Measurements from ENCODE around the gene UGT8. TPM values are rescaled to one million over a fixed set of nuclear protein-coding genes. Genes with fewer than 3 reads are reported as not detected.

UGT8 gene
- total RNA-seq, 1 experiment from 2014 or later, result 3.7 TPM

DNA sequence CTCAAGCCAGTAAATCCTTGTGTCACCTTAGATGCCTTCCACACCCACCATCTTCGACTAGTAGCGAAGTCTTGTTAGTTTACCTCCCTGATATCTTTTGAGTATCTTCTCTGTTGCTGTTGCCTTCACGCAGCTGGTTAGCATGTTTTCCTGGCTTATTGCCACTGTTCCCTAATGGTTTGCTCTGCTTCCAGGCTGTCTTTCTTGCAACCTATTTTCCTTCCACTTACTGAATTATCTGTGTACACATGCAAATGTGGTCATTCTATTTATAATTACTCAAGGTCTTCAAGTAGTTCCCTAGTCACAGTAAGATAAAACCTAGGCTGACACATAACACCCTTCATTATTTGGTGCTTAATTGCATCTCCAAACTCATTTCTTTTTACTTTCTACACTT, 89.5 kb downstream of the UGT8 start:
- Histone ChIP-seq H2AFZ (no peak overlapping the region), H4K20me1 (ENCODE audit: insufficient read depth) (no peaks in the 10 kb centered on the region), H3K79me2 (ENCODE audit: low read depth) (no peaks in the 10 kb centered on the region), H3F3A (ENCODE audit: insufficient read depth, low read depth) (no peaks in the 10 kb centered on the region), H3K9me3 (ENCODE audit: insufficient read depth, low read depth) (no peaks in the 10 kb centered on the region), H3K27ac (no peak overlapping the region), H3K36me3 (ENCODE audit: low read depth) (no peaks in the 10 kb centered on the region), H3K4me1 (replicated peaks; ENCODE audit: insufficient read depth) (no peaks in the 10 kb centered on the region), H3K9me2 (ENCODE audit: insufficient read depth) (no peaks in the 10 kb centered on the region), H3K4me2 (no peak overlapping the region), H3K27me3 (ENCODE audit: insufficient read depth, low read depth) (no peaks in the 10 kb centered on the region), H3K4me3 (no peak overlapping the region)
- DNase-seq, result no peak
- no TSS peak for BruUV-seq (replicated peaks)
- intact Hi-C loops (cut with micrococcal nuclease; ENCODE audit: unreplicated experiment), result no loop called here
- ChIA-PET CTCF (no interaction called here), POLR2A (ENCODE audit: unreplicated experiment) (no interaction called here)
- no peak for TF ChIP-seq EZH2 (IDR thresholded peaks at IDR 0.05; ENCODE audit: low read depth)
- TF ChIP-seq, protein P1, sequence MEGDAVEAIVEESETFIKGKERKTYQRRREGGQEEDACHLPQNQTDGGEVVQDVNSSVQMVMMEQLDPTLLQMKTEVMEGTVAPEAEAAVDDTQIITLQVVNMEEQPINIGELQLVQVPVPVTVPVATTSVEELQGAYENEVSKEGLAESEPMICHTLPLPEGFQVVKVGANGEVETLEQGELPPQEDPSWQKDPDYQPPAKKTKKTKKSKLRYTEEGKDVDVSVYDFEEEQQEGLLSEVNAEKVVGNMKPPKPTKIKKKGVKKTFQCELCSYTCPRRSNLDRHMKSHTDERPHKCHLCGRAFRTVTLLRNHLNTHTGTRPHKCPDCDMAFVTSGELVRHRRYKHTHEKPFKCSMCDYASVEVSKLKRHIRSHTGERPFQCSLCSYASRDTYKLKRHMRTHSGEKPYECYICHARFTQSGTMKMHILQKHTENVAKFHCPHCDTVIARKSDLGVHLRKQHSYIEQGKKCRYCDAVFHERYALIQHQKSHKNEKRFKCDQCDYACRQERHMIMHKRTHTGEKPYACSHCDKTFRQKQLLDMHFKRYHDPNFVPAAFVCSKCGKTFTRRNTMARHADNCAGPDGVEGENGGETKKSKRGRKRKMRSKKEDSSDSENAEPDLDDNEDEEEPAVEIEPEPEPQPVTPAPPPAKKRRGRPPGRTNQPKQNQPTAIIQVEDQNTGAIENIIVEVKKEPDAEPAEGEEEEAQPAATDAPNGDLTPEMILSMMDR (conservative IDR thresholded peaks at IDR 0.05), result no peak

DNA sequence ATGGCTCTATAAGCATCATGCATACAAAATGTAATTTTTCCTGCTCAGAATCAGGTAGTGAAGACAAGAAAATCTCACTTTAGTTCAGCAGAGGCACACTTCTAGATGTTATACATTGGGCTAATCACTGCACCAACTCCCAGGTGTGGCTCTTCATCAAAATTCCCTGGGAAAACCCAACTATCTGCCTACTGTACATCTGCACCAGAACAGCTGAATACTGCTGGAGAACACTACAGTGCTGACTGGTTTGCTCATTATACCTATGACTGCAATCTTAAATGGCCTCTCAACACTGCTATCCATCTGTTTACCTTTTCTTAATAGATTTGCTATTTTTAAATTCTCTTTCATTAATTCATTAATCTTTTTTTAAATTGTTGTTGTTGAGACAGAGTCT, 92.0 kb downstream of the UGT8 start:
- no peak for DNase-seq
- Histone ChIP-seq H3K4me3 (no peak overlapping the region), H3K9me3 (ENCODE audit: insufficient read depth, low read depth) (no peaks in the 10 kb centered on the region), H3K27ac (no peak overlapping the region), H3K4me1 (replicated peaks; ENCODE audit: insufficient read depth) (no peaks in the 10 kb centered on the region), H3K27me3 (ENCODE audit: insufficient read depth, low read depth) (no peaks in the 10 kb centered on the region), H3K36me3 (ENCODE audit: low read depth) (no peaks in the 10 kb centered on the region), H3K4me2 (no peak overlapping the region), H3K79me2 (ENCODE audit: low read depth) (no peaks in the 10 kb centered on the region), H3F3A (ENCODE audit: insufficient read depth, low read depth) (no peaks in the 10 kb centered on the region), H4K20me1 (ENCODE audit: insufficient read depth) (no peaks in the 10 kb centered on the region), H2AFZ (no peak overlapping the region), H3K9me2 (ENCODE audit: insufficient read depth) (no peaks in the 10 kb centered on the region)
- ChIA-PET POLR2A (ENCODE audit: unreplicated experiment) (no interaction called here), CTCF (no interaction called here)
- BruUV-seq (replicated peaks), result no TSS peak
- TF ChIP-seq EZH2 (IDR thresholded peaks at IDR 0.05; ENCODE audit: low read depth), result no peak
- TF ChIP-seq, protein P1 (conservative IDR thresholded peaks at IDR 0.05), result no peak
- intact Hi-C loops (cut with micrococcal nuclease; ENCODE audit: unreplicated experiment), result loop anchor here (10.0 kb wide), 1 partner anchor 1406 kb away; no protein-coding TSS in a partner anchor

DNA sequence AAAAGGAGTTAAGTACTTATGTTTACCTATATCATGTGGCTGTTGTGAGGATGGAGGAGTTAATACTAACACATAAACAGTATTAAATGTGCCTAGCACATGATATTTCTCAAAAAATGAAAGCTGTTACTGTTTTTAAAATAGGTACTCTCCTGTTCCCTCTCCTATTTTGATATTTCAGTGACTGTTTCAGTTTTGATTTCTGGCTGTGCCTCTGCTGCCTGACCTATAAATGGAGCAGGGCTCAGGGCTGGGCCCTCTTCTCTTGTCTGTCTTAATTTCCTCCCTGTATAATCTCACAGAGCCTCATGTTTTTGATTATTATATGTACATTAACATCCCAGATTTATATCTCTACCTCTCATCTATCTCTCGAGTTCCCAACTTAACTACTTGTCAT, 93.3 kb downstream of the UGT8 start:
- Histone ChIP-seq H3K4me3 (no peak overlapping the region), H3F3A (ENCODE audit: insufficient read depth, low read depth) (no peaks in the 10 kb centered on the region), H3K9me2 (ENCODE audit: insufficient read depth) (no peaks in the 10 kb centered on the region), H4K20me1 (ENCODE audit: insufficient read depth) (no peaks in the 10 kb centered on the region), H3K27ac (no peak overlapping the region), H3K4me2 (no peak overlapping the region), H3K4me1 (replicated peaks; ENCODE audit: insufficient read depth) (no peaks in the 10 kb centered on the region), H2AFZ (no peak overlapping the region), H3K36me3 (ENCODE audit: low read depth) (no peaks in the 10 kb centered on the region), H3K9me3 (ENCODE audit: insufficient read depth, low read depth) (no peaks in the 10 kb centered on the region), H3K27me3 (ENCODE audit: insufficient read depth, low read depth) (no peaks in the 10 kb centered on the region), H3K79me2 (ENCODE audit: low read depth) (no peaks in the 10 kb centered on the region)
- no TSS peak for BruUV-seq (replicated peaks)
- DNase-seq, result no peak
- ChIA-PET POLR2A (ENCODE audit: unreplicated experiment) (no interaction called here), CTCF (no interaction called here)
- intact Hi-C loops (cut with micrococcal nuclease; ENCODE audit: unreplicated experiment), result loop anchor here (10.0 kb wide), 1 partner anchor 1407 kb away; no protein-coding TSS in a partner anchor
- TF ChIP-seq, protein P1 (conservative IDR thresholded peaks at IDR 0.05), result no peak
- TF ChIP-seq EZH2 (IDR thresholded peaks at IDR 0.05; ENCODE audit: low read depth), result no peak
